ENCODE measurements around the gene SYDE2. TPM values are rescaled to one million over a fixed set of nuclear protein-coding genes. Genes with fewer than 3 reads are reported as not detected.

The SYDE2 gene
- total RNA-seq, 1 donor from 2014 or later, result 0.38 TPM

- ChIA-PET CTCF (no interaction called here), POLR2A (no interaction called here)
- no peak for DNase-seq
- no peaks in the 10 kb centered on the region for H3K36me3 Mint-ChIP-seq (ENCODE audit: low read depth)
- no peak overlapping the region for H3K4me3 Mint-ChIP-seq
- peaks cover 7% of the 10 kb centered on the region for H3K27me3 Mint-ChIP-seq
- ATAC-seq (ENCODE audit: low read depth), result no peak
- intact Hi-C loops (cut with micrococcal nuclease), result no loop called here
- no peaks in the 10 kb centered on the region for H3K9me3 Mint-ChIP-seq
- no peak overlapping the region for H3K27ac Mint-ChIP-seq
- H3K4me1 Mint-ChIP-seq, result no peaks in the 10 kb centered on the region
- no peak for TF ChIP-seq CTCF (IDR thresholded peaks at IDR 0.05)
Observed at GRCh38 chr1:85118751-85119150, 82.1 kb downstream of the SYDE2 start.

GRCh38 chr1:85116856-85117255, 84.0 kb downstream of the SYDE2 start:
- no peak for TF ChIP-seq CTCF (IDR thresholded peaks at IDR 0.05)
- DNase-seq, result no peak
- ATAC-seq (ENCODE audit: low read depth), result no peak
- ChIA-PET CTCF (no interaction called here), POLR2A (no interaction called here)
- H3K4me3 Mint-ChIP-seq, result no peak overlapping the region
- H3K9me3 Mint-ChIP-seq, result no peaks in the 10 kb centered on the region
- no peak overlapping the region for H3K27ac Mint-ChIP-seq
- H3K27me3 Mint-ChIP-seq, result peaks cover 7% of the 10 kb centered on the region
- H3K36me3 Mint-ChIP-seq (ENCODE audit: low read depth), result no peaks in the 10 kb centered on the region
- intact Hi-C loops (cut with micrococcal nuclease), result no loop called here
- H3K4me1 Mint-ChIP-seq, result no peaks in the 10 kb centered on the region

- ATAC-seq (ENCODE audit: low read depth) (no peak), DNase-seq (no peak)
- TF ChIP-seq CTCF (IDR thresholded peaks at IDR 0.05), result no peak
- Mint-ChIP-seq H3K27ac (no peak overlapping the region), H3K4me1 (no peaks in the 10 kb centered on the region), H3K36me3 (ENCODE audit: low read depth) (no peaks in the 10 kb centered on the region), H3K4me3 (no peak overlapping the region), H3K9me3 (no peaks in the 10 kb centered on the region), H3K27me3 (peaks cover 7% of the 10 kb centered on the region)
- ChIA-PET POLR2A (no interaction called here), CTCF (no interaction called here)
- intact Hi-C loops (cut with micrococcal nuclease), result no loop called here
Observed at GRCh38 chr1:85115933-85116332, 84.9 kb downstream of the SYDE2 start.

- Mint-ChIP-seq H3K4me1 (no peaks in the 10 kb centered on the region), H3K27ac (no peak overlapping the region), H3K36me3 (ENCODE audit: low read depth) (no peaks in the 10 kb centered on the region), H3K27me3 (no peaks in the 10 kb centered on the region), H3K4me3 (no peak overlapping the region), H3K9me3 (no peaks in the 10 kb centered on the region)
- DNase-seq (no peak), ATAC-seq (ENCODE audit: low read depth) (no peak)
- intact Hi-C loops (cut with micrococcal nuclease), result no loop called here
- CTCF ChIA-PET, result no interaction called here
- POLR2A ChIA-PET, result no interaction called here
- TF ChIP-seq CTCF (IDR thresholded peaks at IDR 0.05), result no peak
Observed at GRCh38 chr1:85111695-85112094, 89.1 kb downstream of the SYDE2 start.

GRCh38 chr1:85109475-85109874, 91.3 kb downstream of the SYDE2 start:
- DNase-seq (no peak), ATAC-seq (ENCODE audit: low read depth) (no peak)
- ChIA-PET POLR2A (no interaction called here), CTCF (interaction anchor here (0.7 kb wide), 1 partner anchor 52 kb away, joined by 3 read pairs; no protein-coding TSS in a partner anchor)
- no peaks in the 10 kb centered on the region for H3K27me3 Mint-ChIP-seq
- H3K36me3 Mint-ChIP-seq (ENCODE audit: low read depth), result no peaks in the 10 kb centered on the region
- intact Hi-C loops (cut with micrococcal nuclease), result loop anchor here (1.0 kb wide), 2 partner anchors 145 to 150 kb away; partner anchors contain the start of gene C1orf52
- H3K4me1 Mint-ChIP-seq, result no peaks in the 10 kb centered on the region
- no peaks in the 10 kb centered on the region for H3K9me3 Mint-ChIP-seq
- TF ChIP-seq CTCF (IDR thresholded peaks at IDR 0.05), result no peak
- H3K27ac Mint-ChIP-seq, result no peak overlapping the region
- no peak overlapping the region for H3K4me3 Mint-ChIP-seq

Other genes with a start within 250 kb of the SYDE2 start
- gene MCOLN2, start 203.9 kb downstream of the SYDE2 start, total RNA-seq, result 60.1 and 80.2 TPM in 2 replicates
- gene MCOLN3, start 152.5 kb downstream of the SYDE2 start, total RNA-seq, result 0.16 TPM in 1 of 2 replicates, not detected in the other
- 31.4 and 32.0 TPM in 2 replicates for gene C1orf52, start 58.6 kb upstream of the SYDE2 start, total RNA-seq
- 52.5 and 53.3 TPM in 2 replicates for gene BCL10, start 75.6 kb upstream of the SYDE2 start, total RNA-seq

Data from activated B cell treated with CpG ODN at 0.5 μM for 24 hours (primary cell).